ENCODE measurements around the gene RAB34. TPM values are rescaled to one million over a fixed set of nuclear protein-coding genes. Genes with fewer than 3 reads are reported as not detected.

Gene RAB34
- total and polyA plus RNA-seq, 9 of the 15 experiments (the other 6 are each of a cell fraction or from before 2014, with no cell fraction given) = 0.07 to 3.8 (median 0.46) TPM; not detected in 1

DNA sequence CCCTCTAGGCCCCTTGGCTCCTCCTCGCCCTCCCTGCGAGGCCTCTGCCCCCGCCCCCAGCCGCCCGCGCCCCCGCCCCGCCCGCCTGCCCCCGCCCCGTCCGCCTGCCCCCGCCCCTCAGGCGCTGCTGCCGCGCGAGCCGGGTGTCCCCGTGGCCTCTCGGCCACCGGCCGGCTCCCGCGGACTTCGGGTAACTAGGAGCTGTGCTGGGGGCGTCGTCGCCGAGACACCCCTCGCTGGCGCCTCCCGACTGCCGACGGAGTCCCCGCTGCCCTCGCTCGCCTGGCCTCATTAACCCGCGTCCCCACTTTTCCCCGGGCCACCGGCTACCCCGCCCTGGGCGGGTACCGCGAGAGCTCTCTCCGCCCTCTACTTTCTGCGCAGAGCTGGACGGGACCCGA lies 8.6 kb upstream of the RAB34 start, which contains the start of gene TLCD1 (continued):
- TF ChIP-seq YY1 (IDR thresholded peaks at IDR 0.05; ENCODE audit: borderline replicate concordance in 1 of 3, control insufficient read depth in 1 of 3, extremely low read depth in 1 of 3, insufficient read depth in 3 of 3, insufficient read length in 1 of 3, insufficient replicate concordance in 2 of 3, low read depth in 1 of 3, low read length in 2 of 3) = no peak
- TF ChIP-seq, protein P1, sequence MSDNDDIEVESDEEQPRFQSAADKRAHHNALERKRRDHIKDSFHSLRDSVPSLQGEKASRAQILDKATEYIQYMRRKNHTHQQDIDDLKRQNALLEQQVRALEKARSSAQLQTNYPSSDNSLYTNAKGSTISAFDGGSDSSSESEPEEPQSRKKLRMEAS (CRISPR knock-in tag; IDR thresholded peaks at IDR 0.05) = no peak
- TF ChIP-seq ZNF3 (CRISPR knock-in tag; IDR thresholded peaks at IDR 0.05) = no peak
- TF ChIP-seq BCL6 (CRISPR knock-in tag; IDR thresholded peaks at IDR 0.05) = no peak
- TF ChIP-seq ZNF717 (CRISPR knock-in tag; IDR thresholded peaks at IDR 0.05) = no peak
- TF ChIP-seq ZBTB17 (CRISPR knock-in tag; IDR thresholded peaks at IDR 0.05) = no peak
- TF ChIP-seq CSDE1 (IDR thresholded peaks at IDR 0.05) = no peak
- no peak for TF ChIP-seq NR2C2 (CRISPR knock-in tag; IDR thresholded peaks at IDR 0.05)
- 0 out of 2 replicates have a peak, but pooled peaks have one; percentile 9 for TF ChIP-seq NR2C2 (tag; IDR thresholded peaks at IDR 0.05)
- no peak for TF ChIP-seq SUPT5H (IDR thresholded peaks at IDR 0.05)
- TF ChIP-seq PCBP1 (IDR thresholded peaks at IDR 0.05; ENCODE audit: low read depth, low read length, poor library complexity, severe bottlenecking) = peak; percentile 34
- peak; percentile 32 for TF ChIP-seq ARHGAP35 (IDR thresholded peaks at IDR 0.05; ENCODE audit: partially characterized antibody)
- TF ChIP-seq ZNF696 (CRISPR knock-in tag; conservative IDR thresholded peaks at IDR 0.05) = no peak
- TF ChIP-seq XRCC3 (IDR thresholded peaks at IDR 0.05) = no peak
- no peak for TF ChIP-seq CBFB (CRISPR knock-in tag; IDR thresholded peaks at IDR 0.05)
- peak; percentile 76; the same call in 1 of the 2 replicates for TF ChIP-seq SRSF1 (IDR thresholded peaks at IDR 0.05; ENCODE audit: low read depth, low read length)
